GM21576 (cell line): ENCODE data around the gene MAFB.
"Not testable (repeated sequence)": the region's sequence is repeated elsewhere in the genome, so short reads cannot be mapped to it uniquely, and the experiment has no call there.

Experiments
- ATAC-seq: cut with Tn5 transposase; IDR thresholded peaks from one replicate; pipeline ENCODE4 v1.9.1; 2021; ENCODE audit warnings: mild to moderate bottlenecking, moderate library complexity; ENCODE audit not compliant: unreplicated experiment

Gene MAFB

DNA sequence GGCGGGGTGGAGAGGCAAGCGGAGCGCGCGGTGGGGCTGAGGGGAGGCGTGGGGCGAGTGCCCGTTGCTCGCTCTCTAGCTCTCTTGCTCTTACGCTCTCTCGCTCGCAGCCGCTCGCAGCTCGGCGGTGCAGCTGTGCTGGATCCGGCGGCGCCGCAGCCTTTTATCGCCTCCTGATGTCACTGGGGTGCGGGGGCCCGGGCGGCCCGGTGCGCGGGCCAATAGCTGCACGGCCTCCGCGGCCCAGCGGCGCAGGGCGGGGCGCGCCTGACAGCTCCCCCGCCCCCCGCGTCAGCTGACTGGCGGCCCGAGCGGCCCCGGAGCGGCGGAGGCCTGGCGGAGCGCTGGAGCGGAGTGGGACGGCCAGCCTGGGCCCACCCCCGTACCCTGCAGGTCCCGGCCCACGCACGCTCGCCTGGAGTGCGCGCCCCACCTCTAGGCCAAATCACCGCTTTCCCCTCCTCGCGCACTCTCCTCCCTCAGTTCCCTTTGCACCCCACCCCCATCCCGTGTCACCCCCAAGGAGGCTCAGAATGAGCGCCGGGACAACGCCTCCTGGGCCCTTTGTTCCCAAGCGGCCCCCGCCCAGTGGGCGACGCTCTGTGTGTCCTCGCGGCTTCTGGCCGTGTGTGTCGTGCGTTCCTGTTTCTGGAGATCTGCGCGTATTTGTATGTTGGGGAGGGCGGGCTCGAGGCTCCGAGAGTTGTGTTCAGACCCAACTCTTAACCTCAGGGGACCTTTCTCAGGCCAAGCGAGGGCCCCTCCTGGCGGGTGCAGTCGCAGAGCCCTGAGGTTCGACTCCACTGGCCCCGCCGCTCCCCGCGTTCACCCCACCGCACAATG, at the start of gene MAFB:
Gene MAFB, minus strand, starts transcription at position 137 of the 843 bp plus-strand sequence. CDS start 386 bp downstream, outside the sequence.
- no peak for ATAC-seq

- ATAC-seq: not testable (repeated sequence)
Observed at GRCh38 chr20:40736468-40736867, 47.4 kb upstream of the MAFB start.

GRCh38 chr20:40728996-40729395, 40.0 kb upstream of the MAFB start:
- no peak for ATAC-seq

DNA sequence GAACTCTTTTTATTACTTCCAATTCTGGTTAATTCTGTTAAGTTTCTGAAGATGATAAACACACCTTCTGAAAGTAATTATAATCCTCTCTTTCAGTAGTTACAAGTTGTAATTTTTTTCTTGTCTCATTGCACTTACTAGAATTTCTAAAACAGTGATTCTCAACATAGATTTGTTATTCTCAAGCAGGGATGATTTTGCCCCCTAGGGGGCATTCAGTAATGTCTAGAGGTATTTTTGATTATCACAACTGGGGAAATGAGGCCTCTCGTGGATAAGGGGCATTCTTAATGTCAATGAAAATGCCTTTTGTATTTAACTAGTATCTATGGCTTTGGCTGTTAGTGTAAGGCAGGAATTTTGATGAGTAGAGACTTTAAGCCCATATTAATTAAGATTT, 39.4 kb upstream of the MAFB start:
- ATAC-seq: no peak

- ATAC-seq: no peak
Observed at GRCh38 chr20:40727960-40728359, 38.9 kb upstream of the MAFB start.

DNA sequence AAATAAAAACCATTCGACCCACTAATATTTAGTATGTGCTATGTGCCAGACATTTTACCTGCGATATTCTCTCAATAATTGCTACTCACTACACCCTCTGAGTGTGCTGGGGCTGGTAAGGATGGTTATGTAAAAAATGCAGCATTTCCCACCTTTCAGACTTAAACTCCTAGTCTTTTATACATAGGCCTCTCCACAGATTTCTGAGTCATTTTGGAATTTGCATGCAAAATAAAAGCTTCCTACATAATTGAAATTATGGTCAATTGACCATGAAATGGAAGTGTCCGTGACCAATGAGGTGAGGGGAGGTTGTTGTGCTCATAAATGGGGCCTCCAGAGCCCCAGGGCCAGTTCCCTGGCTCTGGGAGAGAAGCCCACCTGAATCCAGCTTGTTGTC, 37.7 kb upstream of the MAFB start:
- ATAC-seq: no peak

DNA sequence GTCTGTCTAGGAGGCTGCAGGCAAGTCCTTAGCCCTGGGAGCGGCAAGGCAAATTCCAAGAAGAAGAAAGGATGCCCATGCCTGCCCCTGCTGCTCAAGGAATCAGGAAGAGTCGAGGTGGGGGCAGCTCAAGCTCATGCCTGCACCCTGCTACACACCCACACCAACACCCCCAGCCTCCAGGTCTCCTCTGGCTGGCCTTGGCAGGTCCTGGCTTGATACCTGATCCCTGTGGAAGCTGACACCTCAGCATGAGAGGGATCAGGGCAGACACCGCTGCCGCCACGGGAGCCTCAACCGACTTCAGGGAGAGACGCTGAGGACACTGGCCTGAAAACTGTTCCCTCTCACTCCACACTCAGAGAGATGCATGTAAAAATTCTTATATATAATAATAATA, 35.5 kb upstream of the MAFB start:
- ATAC-seq: no peak

GRCh38 chr20:40720826-40721225, 31.8 kb upstream of the MAFB start:
- no peak for ATAC-seq

DNA sequence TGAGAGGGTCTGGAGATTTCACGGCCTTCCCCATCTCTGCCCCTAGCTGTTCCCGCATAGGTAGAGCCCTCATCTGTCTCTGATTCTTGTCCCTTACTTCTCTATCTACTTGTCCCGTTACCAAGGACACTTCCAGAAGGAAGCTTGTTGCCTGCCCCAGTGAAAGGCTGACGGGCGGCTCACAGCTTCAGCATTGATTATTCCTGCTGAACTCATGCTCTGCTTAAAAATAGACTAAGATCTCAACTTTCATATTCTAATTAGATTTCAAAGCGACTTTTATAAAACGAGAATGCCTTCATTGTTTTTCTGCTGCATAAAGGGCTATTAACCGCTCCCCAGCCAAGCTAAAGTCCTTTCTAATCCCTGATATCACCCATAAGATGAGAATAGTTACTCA, 31.1 kb upstream of the MAFB start:
- no peak for ATAC-seq

DNA sequence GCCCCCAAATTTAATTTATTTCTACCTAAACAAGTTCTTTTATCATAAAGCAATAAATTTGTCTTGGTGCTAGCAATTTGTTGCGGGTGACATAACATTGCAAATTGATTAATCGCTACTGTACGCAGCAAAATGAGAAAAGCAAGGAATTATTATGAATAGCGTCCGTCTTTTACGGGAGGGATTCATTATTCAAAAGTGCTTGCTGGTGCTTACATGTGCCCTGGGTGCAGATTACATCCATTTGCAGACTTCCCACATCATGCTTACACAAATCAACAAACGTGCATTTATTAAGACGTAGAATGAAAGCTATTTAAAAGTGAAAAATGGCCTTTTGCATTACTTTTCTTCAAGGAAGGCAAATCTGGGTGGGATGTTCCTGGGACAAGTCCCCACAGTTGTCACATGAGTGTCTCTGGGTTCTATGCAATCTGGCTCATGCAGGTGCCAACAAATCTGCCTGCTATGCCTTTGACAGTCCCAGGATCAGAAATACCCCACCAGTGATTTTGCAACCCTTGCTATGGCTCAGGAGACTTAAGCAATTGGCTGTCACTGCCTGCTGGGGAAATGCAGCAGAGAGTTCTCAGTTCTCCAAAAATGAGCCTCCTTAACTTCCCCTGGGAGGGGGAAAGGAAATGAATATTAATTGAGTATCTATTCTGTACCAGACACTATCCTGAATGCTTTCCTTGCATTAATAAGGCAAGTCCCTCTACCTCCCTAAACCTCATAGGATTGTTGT, 30.1 kb upstream of the MAFB start:
- ATAC-seq: no peak

DNA sequence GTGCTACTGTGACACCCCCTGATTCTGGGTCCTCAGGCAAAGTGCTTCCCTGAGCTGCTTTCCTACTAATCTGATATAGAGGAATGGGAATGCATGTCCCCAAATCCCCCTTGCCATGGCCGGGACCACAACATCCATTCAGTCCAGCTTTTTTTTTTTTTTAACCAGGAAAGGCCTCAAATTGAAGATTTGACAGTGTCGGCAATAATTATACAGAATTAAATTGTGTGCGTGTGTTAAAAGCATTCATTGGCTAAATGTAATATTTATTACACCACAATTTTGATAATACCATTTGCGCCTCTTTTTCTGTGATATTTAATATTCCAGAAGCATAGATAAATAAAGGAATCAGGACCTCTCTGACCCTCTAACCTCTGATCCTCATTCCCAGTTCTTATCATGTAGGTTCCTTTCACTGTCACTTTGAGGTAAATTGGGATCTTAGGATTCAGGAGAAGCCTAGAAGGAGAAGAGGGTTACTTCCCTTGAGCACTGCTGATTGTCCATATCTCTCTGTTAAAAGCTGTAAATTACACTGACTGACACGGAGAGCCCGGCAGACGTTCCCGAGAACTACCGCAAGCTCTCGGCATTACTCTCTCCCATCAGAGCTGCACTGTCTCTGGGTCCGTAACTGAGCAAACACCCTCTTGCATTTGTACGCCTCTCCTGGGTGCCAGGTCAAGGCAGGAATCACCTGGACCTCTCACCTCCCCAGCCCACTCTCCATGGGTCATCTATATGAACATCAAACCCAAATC, 29.4 kb upstream of the MAFB start:
- ATAC-seq: no peak

GRCh38 chr20:40717343-40717865, 28.4 kb upstream of the MAFB start:
- ATAC-seq: no peak

DNA sequence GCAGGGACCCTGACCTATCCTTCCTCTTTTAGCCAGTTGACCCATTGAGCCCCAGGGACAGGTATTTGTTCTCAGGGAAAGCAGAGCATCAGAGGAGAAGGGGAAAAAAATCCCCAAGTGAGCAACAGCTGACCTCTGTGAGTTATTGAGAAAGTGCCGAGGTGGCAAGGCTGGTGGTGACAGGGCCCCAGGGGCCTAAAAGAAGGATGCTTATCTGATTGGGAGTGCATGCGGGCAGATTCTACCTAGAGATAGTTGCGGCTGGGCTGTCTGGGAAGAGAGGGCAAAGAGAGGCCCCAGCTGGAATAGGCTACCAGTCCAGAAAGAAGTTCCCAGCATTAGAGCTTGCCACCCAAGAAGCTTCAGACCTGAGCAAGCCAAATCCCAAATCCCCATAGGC, 26.5 kb upstream of the MAFB start:
- ATAC-seq: no peak

GRCh38 chr20:40714916-40715315, 25.9 kb upstream of the MAFB start:
- no peak for ATAC-seq

DNA sequence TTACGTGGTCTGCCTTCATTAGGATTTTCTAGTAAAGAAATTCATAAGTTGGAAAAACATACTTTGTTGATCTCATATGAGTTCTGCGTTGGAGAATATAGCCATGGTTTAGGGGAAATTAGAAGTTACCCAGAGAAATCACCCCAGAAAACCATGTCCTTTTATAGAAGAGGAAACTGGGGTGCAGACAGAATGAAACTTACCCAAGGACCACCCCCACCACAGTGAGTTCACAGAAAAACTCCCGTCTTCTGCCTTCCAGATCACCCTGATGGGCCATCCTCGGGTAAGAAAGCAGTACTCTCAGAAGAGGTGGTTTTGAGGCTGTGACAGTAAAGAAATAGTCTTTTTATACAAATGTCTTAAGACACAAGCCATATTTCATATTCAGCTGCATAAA, 25.1 kb upstream of the MAFB start:
- no peak for ATAC-seq

GRCh38 chr20:40713508-40713907, 24.5 kb upstream of the MAFB start:
- ATAC-seq: no peak

- no peak for ATAC-seq
Observed at GRCh38 chr20:40711079-40711478, 22.0 kb upstream of the MAFB start.

GRCh38 chr20:40710603-40711002, 21.6 kb upstream of the MAFB start:
- no peak for ATAC-seq

DNA sequence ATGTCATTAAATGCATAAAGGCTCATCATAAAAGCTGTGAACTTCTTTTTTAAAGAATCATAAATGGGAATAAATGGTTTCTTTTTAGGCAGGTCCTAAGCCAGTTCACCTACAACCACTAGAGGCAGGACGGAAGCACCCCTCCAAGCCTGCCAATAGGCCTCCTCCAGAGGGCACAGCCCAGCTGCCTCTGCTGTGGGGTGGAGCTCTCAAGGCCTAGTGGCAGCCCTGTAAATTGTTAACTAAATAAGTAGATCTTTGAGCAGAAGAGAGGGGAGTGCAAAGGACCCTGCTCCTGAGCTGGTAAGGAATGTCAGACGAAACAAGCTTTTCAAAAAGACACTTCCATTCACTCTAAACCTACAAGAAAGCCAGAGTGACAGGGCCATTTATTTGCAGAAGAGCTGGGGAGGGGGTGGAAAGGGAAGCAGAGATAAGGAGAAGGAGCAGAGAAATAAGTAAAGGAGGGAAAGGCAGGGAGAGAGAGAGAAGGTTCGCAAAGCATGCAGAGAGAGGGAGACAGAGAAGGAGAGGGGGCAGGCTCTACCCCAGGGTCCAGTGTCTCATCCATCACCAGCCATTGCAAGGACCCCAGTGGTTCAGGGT, 18.0 kb upstream of the MAFB start:
- ATAC-seq: no peak

DNA sequence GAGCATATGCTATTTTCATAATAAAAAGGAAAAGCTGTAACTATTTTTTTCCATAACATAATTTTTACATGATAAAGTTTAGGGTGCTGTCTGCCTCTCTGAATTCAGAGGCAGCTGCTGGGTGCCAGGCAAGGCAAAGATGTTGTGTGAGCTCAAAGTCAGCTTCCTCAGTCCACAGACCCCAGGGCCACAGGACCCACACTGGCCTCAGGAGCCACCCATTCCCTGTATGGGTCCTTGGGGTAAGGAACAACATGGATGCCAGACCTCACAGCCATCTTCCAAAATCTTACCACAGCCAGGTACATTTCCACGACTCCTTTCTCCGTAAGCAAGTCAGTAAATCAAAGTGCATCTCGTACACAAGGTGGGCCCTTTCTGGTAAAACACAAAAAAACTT, 16.4 kb upstream of the MAFB start:
- ATAC-seq: no peak

- ATAC-seq: no peak
Observed at GRCh38 chr20:40704828-40705227, 15.8 kb upstream of the MAFB start.
